Stimulated activated CD8-positive, alpha-beta memory T cell treated with anti-CD3 and anti-CD28 coated beads, Interleukin-12 subunit alpha, Interleukin-12 subunit beta, amount 100 ng/mL, for 4 hours (primary cell): ENCODE data around the gene FMC1.
"Not testable (repeated sequence)": the region's sequence is repeated elsewhere in the genome, so short reads cannot be mapped to it uniquely, and the experiment has no call there.

Experiments
- DNase-seq: peaks from one replicate; pipeline ENCODE4 v3.0.0-alpha.2; 2020; ENCODE audit warnings: low read depth

The FMC1 gene

DNA sequence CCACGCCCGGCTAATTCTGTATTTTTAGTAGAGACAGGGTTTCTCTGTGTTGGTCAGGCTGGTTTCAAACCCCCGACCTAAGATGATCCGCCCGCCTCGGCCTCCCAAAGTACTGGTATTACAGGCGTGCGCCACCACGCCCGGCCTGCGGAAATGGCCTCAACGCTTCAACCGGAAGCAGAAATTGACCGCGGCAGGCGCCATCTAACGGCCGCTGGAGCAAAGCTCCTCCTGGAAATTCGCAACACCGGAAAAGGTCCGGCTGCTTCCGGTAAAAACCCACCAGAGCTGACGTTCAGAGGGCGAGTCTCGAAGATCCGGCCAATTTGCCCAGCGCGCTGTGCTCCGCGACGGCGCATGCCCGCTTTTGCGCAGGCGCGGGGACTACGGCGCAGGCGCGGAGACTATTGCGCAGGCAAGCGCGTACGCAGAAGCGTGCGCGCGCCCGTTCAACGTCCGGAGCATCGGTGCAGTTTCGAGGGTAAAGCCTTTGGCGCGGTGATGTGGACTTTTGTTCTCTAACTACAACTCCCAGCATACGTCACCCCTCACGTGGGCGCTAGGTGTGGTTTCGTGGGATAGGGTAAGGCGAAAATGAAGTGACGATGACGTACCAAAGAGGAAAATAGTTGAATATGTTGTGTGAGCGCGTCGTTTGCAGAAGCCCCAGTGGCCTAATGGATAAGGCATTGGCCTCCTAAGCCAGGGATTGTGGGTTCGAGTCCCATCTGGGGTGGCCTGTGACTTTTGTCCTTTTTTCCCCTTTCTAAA lies 915 bp upstream of the FMC1 start:
- peak; percentile 94 for DNase-seq

DNA sequence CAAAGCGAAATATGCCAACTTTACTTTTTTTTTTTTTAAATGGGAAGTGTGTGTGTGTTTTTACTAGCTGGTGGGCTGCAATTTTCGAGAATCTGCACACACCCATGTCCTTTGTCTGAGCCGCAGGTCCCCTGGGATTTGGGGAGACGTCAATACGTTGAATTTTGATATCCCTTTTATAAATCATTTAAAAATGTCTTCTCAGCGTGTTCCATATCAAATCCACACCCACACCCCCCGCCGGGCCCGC lies 404 bp upstream of the FMC1 start:
- no peak for DNase-seq

DNA sequence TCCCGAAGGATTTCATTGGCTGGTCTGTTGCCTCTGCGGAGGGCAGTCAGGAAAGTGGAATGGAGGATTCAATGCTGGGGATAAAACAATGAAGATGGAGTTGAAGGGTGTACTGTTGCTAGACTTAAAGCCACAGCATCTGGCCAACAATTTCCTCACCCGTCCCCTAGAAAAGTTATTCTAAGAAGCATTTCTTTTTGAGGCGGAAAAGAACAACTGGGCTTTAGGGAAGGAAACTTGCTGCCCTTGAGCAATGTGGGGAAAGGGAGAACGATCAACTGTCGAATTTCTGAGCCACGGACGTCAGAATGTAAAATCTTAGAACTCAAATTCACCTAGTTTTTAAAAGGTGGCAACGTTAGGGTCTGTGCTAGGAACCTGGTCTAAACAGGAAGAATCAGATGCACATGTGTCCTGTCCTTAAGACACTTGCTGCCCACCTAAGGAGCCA lies 664 bp downstream of the FMC1 start:
- no peak for DNase-seq

DNA sequence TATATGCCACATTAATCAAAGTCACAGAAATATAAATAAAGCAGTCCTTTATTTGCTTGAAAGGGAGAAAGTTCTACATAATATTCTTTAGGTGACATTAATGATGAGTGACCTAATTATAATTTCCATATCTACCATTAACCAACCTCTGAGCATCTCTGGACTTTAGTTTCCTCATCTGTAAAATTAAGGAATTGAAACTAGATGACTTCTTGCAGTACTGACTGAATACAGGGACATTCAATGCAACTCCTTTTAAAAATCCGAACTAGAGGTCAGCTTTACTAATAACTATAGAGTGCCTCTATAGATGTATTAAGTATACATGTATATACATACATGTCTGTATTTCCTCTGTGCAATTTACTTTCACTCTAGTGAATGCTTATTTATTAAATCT lies 3.9 kb downstream of the FMC1 start:
- no peak for DNase-seq

DNA sequence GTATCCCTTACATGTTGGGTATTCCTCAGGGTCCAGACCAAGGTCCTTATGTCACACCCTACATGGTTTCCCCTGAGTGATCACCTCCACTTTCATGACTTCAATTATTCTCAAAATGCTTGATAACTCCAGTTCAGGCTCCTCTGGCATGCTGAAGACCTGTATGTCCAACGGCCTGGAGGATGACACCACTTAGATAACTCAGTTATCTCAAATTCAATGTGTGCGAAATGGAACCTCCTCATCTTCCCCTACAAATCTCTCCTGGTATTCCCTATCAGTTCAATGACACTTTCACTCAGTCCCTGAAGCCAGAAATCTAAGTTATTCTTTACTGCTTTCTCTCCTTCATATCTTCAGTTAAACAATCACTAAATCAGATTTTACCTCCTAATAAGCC lies 9.9 kb downstream of the FMC1 start:
- no peak for DNase-seq

DNA sequence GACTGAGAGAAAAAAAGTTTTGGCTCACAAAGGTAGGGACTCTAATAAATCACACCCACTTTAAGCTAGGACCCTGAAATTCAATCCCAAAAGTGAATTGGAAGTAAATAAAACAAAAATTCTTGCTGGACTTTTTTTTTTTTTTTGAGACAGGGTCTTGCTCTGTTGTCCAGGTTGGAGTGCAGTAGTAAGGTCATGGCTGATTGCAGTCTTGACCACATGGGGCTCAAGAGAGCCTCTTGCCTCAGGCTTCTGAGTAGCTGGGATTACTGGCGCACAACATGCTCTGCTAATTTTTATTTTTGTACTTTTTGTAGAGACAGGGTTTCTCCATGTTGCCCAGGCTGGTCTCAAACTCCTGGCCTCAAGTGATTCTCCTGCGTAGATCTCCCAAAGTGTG lies 13.6 kb downstream of the FMC1 start:
- DNase-seq = no peak

DNA sequence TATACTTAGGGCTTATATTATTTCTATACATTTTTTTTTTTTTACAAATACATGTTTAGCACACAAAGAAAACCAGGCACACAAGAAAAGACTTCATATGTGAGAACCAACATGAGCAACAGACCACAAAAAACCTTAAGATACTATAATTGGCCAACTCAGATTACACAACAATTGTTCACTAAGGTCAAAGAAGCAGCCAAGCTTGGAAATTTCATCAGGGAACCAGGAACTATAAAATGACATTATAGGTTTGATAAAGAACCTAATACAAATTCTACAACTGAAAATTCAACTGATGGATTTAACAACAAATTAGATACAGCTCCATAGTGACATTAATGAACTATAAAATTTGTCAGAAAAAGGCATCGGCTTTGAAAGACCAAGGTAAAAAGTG lies 14.2 kb downstream of the FMC1 start:
- DNase-seq = no peak

DNA sequence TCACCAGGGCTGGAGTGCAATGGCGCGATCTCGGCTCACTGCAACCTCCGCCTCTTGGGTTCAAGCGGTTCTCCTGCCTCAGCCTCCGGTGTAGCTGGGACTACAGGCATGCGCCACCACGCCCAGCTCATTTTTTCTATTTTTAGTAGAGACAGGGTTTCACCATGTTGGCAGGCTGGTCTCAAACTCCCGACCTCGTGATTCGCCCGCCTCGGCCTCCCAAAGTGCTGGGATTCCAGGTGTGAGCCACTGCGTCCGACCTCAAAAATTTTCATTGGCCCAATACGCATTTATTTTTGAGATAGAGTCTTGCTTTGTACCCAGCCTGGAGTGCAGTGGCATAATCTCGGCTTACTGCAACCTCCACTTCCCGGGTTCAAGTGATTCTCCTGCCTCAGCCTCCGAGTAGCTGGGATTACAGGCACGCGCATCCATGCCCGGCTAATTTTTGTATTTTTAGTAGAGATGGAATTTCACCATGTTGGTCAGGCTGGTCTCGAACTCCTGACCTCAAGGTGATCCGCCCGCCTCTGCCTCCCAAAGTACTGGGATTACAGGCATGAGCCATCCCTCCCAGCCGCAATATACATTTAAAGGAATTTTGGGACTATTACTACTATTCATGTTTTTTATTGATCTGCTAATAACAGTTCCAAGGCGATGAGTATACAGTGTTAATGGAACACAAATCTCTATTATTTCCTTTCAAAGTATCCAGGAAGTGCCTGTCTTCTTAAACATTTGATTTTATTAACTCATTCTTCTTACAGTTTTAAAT lies 16.8 kb downstream of the FMC1 start:
- not testable (repeated sequence) for DNase-seq

DNA sequence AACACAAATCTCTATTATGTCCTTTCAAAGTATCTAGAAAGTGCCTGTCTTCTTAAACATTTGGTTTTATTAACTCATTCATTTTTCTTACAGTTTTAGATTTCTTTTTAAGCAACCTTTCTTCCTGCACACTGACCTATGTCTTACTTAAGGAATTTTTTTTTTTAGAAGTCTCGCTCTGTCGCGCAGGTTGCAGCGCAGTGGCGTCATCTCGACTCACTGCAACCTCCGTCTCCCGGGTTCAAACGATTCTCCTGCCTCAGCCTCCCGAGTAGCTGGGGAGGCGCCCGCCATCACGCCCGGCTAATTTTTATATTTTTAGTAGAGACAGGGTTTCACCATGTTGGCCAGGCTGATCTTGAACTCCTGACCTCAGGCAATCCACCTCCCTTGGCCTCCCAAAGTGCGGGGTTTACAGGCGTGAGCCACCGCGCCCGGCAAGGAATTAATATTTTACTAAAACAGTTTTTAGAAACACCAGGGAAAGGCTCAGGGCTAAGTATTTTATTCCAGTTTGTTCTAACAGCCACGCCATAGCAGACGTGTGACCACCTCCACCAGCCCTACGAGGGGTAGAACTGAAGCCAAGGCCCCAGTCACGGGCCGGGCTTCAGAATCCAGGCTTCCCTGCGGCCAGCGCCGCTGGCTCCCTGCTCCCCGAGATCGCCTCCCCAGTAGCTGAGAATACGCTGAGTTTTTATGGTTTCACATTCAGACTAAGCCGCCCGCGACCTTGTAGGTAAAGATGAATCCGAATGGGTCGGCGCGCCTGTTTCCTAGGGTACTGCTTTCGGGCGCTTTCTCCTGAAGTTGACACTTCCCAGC lies 17.6 kb downstream of the FMC1 start:
- peak; percentile 6 for DNase-seq

DNA sequence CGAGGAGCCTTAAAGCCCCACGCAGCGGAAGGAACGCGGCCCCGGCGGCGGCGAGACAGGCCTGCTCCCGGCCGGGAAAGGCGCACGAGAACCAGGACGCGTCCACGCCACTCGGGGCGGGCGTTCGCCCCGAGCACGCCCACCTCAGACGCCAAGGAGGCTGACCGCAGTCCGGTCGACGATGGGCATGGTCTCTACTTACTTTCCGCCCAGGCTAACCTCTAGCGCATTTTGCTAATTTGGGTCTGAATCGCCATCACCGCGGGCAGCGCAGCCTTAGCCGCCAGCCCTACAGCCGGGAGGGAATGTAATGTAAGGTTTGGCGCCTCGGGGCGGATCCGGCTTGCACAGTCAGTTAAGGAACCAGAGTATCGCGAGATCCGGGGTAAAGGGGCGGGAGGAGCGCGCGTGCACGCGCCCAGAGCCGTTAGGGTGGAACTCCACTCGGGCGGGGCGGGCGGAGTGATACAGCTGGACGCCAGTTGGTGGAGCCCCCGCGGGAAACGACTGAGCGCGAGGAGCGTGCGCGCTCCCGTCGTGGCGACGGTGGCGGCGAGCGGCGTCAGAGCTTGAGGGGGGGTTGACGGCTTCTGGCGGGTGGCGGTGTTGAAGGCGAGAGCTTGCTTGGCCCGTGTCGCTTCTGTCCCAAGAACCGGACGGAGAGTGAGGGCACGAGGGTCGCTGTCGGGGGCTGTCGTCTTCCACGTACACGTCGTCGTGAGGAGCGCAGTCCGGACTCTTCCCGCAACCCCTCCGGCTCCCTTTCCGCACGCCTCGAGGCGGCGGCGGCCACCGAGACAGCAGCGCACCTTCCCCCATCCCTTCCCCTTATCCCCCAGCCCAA lies 18.5 kb downstream of the FMC1 start, which contains the start of gene LUC7L2:
TSS of gene LUC7L2 (plus strand) at position 529 of the 844 bp plus-strand sequence. CDS start 368 bp downstream, outside the sequence.
- DNase-seq = peak; percentile 99

DNA sequence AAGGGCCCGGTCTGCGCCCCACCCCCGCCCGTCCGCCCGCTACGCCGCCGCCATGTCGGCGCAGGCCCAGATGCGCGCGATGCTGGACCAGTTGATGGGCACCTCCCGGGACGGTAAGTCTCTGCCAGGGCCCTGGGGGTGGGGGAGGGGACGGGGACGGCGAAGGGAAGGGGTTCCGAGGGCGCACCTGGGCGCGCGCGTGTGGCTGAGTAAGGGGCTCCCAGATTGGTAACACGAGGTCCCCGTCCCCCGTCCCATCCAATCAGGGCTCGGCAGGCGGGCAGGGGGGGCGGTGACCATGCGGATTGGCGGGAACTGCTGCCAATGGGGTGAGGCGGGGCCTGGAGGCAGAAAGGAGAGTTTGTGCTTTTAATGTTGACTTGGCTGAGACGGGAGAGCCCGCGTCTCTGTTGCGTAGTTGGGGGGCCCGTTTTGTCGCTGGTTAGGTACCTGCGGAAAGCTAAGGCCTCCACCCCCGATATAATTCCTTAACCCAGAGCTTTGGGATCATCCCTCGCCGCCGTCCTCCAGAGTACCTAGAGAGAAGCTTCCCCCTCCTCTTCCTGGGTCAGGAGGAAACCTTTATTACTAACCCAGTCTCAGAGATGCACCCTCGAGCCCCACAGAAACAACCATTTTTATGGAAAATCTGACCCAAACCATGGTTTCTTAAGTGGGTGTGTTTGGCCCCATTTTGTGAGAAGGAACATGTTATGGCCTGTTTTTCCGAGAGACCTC lies 19.2 kb downstream of the FMC1 start:
- peak; percentile 96 for DNase-seq

DNA sequence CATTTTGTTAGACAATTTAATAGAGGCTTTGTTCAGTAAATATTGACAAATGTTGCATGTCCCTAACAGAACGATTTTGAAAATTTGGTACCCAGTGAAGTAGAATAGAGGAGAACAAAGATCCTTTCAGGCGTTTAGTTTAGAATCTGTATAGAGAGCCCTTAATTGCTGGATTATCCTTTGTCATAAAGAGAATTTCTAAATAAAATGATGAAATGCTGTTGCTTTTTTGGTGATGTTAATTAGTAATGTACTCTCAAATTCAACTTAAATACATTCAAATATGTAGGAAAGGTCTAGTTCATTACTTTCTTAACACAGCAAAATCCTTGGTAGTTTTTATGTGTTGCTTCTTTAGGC lies 19.8 kb downstream of the FMC1 start:
- no peak for DNase-seq

DNA sequence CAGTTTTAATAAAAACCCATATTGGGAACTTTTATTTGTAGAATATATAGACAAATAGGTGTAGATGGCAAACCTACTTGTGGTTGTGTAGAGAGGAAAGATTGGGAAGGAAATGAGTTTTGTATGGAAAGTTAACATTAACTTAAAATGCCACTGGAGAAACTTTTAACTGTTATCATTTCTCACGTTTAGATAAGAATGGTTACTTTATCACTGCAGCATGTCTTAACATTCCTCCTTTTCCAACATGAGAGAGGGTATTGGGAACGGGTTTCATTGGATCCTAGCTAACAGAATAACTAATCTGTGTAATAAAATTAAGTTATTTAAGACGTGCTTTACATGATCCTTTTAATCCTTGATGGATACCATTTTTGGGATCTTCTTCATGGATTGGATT lies 20.4 kb downstream of the FMC1 start:
- DNase-seq = no peak

DNA sequence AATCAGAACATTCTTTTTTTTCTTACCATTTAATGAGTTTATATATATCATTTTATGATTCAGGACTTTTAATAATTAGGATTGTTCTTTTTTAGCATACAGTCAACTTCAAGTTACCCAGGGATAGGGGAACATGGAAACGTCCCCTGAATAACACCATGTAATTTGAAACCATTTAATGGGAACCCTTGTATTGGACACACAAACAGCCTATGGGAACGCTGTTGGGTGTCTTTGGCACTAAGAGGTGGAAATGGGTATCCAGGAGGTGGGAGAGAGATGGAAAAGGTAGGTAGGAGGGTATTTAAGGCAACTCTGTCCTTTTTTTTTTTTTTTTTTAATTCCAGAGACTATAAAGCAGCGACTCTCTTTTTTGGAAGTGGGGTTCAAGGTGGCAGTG lies 21.2 kb downstream of the FMC1 start:
- no peak for DNase-seq

DNA sequence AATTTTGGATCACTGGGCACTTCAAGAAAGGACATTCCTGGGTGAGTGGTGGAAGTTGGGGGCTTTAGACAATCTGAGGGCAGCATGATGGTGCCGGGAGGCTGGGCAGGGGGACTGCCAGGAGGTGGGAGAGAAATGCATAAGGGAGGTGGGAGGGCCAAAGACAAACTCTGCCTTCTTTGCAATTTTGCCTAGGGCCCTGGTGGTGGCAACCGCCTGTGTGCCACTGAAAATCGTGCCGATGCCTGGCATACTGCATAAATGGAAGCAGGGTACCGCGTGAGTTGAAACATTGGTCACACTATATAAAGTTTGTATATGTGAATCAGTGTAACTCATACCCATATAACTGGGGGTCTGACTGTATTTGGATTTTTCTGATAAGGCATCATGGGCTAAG lies 21.8 kb downstream of the FMC1 start:
- no peak for DNase-seq

DNA sequence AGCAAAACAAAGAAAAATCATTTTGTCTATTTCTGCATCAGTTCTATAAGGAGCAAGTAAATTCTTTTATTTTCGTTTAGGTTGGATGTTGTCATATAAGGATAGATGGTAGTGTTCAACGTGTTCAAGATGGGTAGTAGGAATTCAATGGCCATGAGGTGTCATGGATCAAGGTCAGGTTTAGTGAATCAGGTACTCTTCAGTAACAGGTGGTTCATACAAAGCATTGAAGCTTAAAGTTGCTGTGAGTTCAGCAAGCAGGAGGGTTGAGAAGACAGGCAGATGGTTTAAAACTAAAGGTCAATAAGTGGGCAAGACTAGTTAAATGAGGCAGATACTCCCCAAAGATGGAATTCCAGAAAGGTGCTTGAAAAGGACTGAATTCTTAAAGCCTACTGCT lies 24.2 kb downstream of the FMC1 start:
- DNase-seq = no peak

DNA sequence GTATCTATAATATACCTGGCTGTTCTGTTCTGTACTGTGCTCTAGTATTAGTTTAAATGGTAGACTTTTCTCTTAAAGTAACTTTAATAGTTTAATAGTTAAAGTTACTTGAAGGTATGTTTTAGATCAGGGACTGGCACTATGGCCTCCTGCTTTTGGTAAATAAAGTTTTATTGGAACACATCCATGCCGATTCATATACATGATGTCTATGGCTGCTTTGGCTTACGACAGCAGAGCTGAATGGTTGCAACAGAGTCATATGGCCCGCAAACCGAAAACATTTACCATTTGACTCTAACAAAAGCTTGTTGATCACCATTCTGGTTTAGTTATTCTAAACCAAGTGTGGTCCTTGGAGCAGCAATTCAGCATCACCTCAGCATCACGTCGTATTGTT lies 25.3 kb downstream of the FMC1 start:
- DNase-seq = no peak

DNA sequence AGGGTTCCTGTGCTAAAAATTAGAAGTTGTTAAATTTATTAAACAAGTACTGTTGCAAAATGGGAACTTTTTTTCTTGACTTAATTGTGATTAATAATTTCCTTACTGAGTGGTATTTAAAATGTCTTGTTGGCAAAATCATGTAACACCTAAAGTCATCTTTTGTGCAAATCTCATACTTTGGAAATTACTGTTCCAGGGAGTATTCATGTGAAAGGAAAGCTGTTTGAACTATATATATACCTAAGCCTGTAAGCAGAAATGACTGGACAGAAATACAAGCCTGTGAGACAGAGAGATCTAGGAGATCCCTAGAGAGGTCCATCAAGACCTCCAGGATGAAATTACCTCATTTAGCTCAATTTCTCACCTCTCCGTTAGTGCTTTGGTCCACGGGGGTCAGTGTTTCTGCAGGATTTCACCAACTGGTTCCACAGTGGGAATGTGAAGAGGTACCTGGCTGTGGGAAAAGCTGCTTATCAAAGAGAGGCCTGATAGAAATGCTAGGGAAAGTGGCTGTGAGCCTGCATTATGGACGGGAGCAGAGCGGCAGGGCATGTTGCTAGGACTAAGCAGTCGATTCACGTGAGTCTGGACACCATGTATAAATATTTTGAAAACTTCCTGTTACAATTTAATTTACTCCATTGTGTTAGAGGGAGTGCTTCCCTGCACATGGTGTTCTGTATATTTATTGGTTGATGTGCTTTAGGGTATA lies 26.5 kb downstream of the FMC1 start:
- DNase-seq = no peak

DNA sequence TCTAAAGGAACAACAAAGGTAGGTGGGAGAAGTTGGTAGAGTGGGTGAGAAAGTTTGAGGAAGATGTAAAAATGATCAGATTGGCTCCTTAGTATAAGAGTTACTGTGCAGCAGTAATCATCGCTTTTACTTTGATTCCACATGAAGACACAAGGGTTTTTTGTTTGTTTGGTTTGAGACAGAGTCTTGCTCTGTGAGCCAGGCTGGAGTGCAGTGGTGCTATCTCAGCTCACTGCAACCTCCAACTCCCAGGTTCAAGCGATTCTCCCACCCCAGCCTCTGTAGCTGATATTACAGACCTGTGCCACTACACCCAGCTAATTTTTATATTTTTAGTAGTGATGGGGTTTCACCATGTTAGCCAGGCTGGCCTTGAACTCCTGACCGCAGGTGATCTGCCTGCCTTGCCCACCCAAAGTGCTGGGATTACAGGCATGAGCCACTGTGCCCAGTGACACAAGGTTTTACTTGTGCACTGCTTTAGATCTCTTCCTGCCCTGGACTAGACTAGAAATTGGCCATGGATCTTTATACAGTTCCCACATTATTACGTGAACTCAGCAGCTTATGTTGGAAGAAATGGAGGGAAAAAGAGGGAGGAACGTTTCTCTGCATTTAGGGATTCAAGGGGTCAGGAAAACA lies 29.3 kb downstream of the FMC1 start:
- no peak for DNase-seq

DNA sequence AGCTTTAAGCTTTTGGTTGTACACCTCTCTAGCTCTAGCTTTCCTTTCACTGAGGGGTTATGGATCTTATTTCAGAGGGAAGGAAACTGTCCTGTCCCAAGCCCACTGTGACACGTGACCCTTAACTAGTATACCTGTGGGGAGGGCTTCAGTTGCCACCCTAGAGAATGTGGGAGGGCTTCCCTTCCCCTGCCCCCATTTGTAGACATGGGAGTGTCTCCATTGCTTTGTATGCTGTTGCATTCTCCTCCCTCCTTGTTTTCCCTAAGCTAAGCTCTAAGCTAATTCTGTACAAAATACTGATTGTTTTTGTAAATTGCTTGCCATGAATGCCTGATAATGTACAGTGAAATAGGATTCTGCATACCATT lies 29.8 kb downstream of the FMC1 start:
- DNase-seq = no peak
